Measurements from ENCODE around the gene GPRC5C. TPM values are rescaled to one million over a fixed set of nuclear protein-coding genes. Genes with fewer than 3 reads are reported as not detected.

The GPRC5C gene
- total RNA-seq, 2 donors from 2014 or later, result 57.0 to 73.4 TPM

- Mint-ChIP-seq H3K36me3 (ENCODE audit: low read depth) (no peaks in the 10 kb centered on the region), H3K4me3 (no peak overlapping the region), H3K4me1 (peaks cover 13% of the 10 kb centered on the region), H3K27me3 (ENCODE audit: insufficient read depth) (peaks cover 17% of the 10 kb centered on the region), H3K27ac (no peak overlapping the region), H3K9me3 (no peaks in the 10 kb centered on the region)
- Histone ChIP-seq H3K9ac (ENCODE audit: extremely low read depth, low read length, poor library complexity, severe bottlenecking) (no peak overlapping the region), H3K27me3 (ENCODE audit: control insufficient read depth, insufficient read depth, low read length, poor library complexity, severe bottlenecking) (peaks cover 4% of the 10 kb centered on the region), H3K4me3 (ENCODE audit: low read length) (no peak overlapping the region), H3K36me3 (ENCODE audit: control insufficient read depth, insufficient read depth, low read length) (no peaks in the 10 kb centered on the region), H3K27ac (ENCODE audit: low read depth, low read length) (no peak overlapping the region), H3K9me3 (ENCODE audit: control insufficient read depth, low read length) (no peaks in the 10 kb centered on the region), H3K4me1 (ENCODE audit: control insufficient read depth, insufficient read depth, low read length) (peaks cover 5% of the 10 kb centered on the region)
- TF ChIP-seq CTCF (conservative IDR thresholded peaks at IDR 0.05), result no peak
- DNase-seq, result no peak
- 80 to 97% methylated on average over 1 to 2 of the region's 2 CpGs for WGBS, 2 experiments (ENCODE audit: insufficient coverage in 1 of 2, insufficient read length in 1 of 2)
Observed at GRCh38 chr17:74460241-74460640, 28.4 kb downstream of the GPRC5C start.

- 89 to 96% methylated on average over 4 to 7 of the region's 7 CpGs for WGBS, 2 experiments (ENCODE audit: insufficient coverage in 1 of 2, insufficient read length in 1 of 2)
Observed at GRCh38 chr17:74460996-74461395, 29.1 kb downstream of the GPRC5C start.

GRCh38 chr17:74461611-74462010, 29.7 kb downstream of the GPRC5C start:
- WGBS, 2 experiments (ENCODE audit: insufficient coverage in 1 of 2, insufficient read length in 1 of 2), result 89% methylated on average over 6 to 10 of the region's 10 CpGs
- TF ChIP-seq CTCF (conservative IDR thresholded peaks at IDR 0.05), result no peak
- H3K4me3 ChIP-seq (ENCODE audit: low read length), result no peak overlapping the region
- H3K9ac ChIP-seq (ENCODE audit: extremely low read depth, low read length, poor library complexity, severe bottlenecking), result no peak overlapping the region
- H3K27me3 Mint-ChIP-seq (ENCODE audit: insufficient read depth), result peaks cover 17% of the 10 kb centered on the region
- H3K27me3 ChIP-seq (ENCODE audit: control insufficient read depth, insufficient read depth, low read length, poor library complexity, severe bottlenecking), result peaks cover 4% of the 10 kb centered on the region
- no peaks in the 10 kb centered on the region for H3K36me3 ChIP-seq (ENCODE audit: control insufficient read depth, insufficient read depth, low read length)
- H3K4me3 Mint-ChIP-seq, result no peak overlapping the region
- H3K4me1 Mint-ChIP-seq, result peaks cover 10% of the 10 kb centered on the region
- no peak overlapping the region for H3K27ac Mint-ChIP-seq
- H3K27ac ChIP-seq (ENCODE audit: low read depth, low read length), result no peak overlapping the region
- H3K4me1 ChIP-seq (ENCODE audit: control insufficient read depth, insufficient read depth, low read length), result peaks cover 5% of the 10 kb centered on the region
- H3K9me3 Mint-ChIP-seq, result no peaks in the 10 kb centered on the region
- DNase-seq, result no peak
- H3K36me3 Mint-ChIP-seq (ENCODE audit: low read depth), result no peaks in the 10 kb centered on the region
- H3K9me3 ChIP-seq (ENCODE audit: control insufficient read depth, low read length), result no peaks in the 10 kb centered on the region

More at GRCh38 chr17:74460996-74461395, 29.1 kb downstream of the GPRC5C start:
- Mint-ChIP-seq H3K4me1 (peaks cover 10% of the 10 kb centered on the region), H3K27me3 (ENCODE audit: insufficient read depth) (peaks cover 17% of the 10 kb centered on the region), H3K9me3 (no peaks in the 10 kb centered on the region), H3K4me3 (no peak overlapping the region), H3K27ac (no peak overlapping the region), H3K36me3 (ENCODE audit: low read depth) (no peaks in the 10 kb centered on the region)
- Histone ChIP-seq H3K36me3 (ENCODE audit: control insufficient read depth, insufficient read depth, low read length) (no peaks in the 10 kb centered on the region), H3K4me3 (ENCODE audit: low read length) (no peak overlapping the region), H3K4me1 (ENCODE audit: control insufficient read depth, insufficient read depth, low read length) (peaks cover 5% of the 10 kb centered on the region), H3K27me3 (ENCODE audit: control insufficient read depth, insufficient read depth, low read length, poor library complexity, severe bottlenecking) (peaks cover 4% of the 10 kb centered on the region), H3K9me3 (ENCODE audit: control insufficient read depth, low read length) (no peaks in the 10 kb centered on the region), H3K27ac (ENCODE audit: low read depth, low read length) (no peak overlapping the region), H3K9ac (ENCODE audit: extremely low read depth, low read length, poor library complexity, severe bottlenecking) (no peak overlapping the region)
- no peak for DNase-seq
- no peak for TF ChIP-seq CTCF (conservative IDR thresholded peaks at IDR 0.05)
